ENCODE measurements around the gene UTS2R. TPM values are rescaled to one million over a fixed set of nuclear protein-coding genes. Genes with fewer than 3 reads are reported as not detected.

Gene UTS2R
- total RNA-seq, 1 donor from 2014 or later, result not detected

GRCh38 chr17:82339634-82340580, 31.7 kb upstream of the UTS2R start:
- H3K27me3 ChIP-seq (ENCODE audit: low read depth), result no peaks in the 10 kb centered on the region
- no peaks in the 10 kb centered on the region for H3K36me3 ChIP-seq
- H3K9me3 ChIP-seq, result no peaks in the 10 kb centered on the region
- ATAC-seq (peak; percentile 20 to 76), DNase-seq (peak; percentile 67)
- peaks cover 23% of the 10 kb centered on the region for H3K4me1 ChIP-seq
- peak overlapping the region; percentile 34 for H3K4me3 ChIP-seq
- TF ChIP-seq CTCF (IDR thresholded peaks at IDR 0.05), result no peak
- H3K27ac ChIP-seq, result peak overlapping the region; percentile 69
- intact Hi-C loops (cut with DNase I), result no loop called here

GRCh38 chr17:82342361-82343079, 29.0 kb upstream of the UTS2R start:
- ATAC-seq (no peak), DNase-seq (no peak)
- intact Hi-C loops (cut with DNase I), result no loop called here
- no peak for TF ChIP-seq CTCF (IDR thresholded peaks at IDR 0.05)
- no peaks in the 10 kb centered on the region for H3K36me3 ChIP-seq
- no peaks in the 10 kb centered on the region for H3K9me3 ChIP-seq
- H3K27ac ChIP-seq, result no peak overlapping the region
- H3K4me3 ChIP-seq, result no peak overlapping the region
- H3K27me3 ChIP-seq (ENCODE audit: low read depth), result no peaks in the 10 kb centered on the region
- peaks cover 10% of the 10 kb centered on the region for H3K4me1 ChIP-seq

GRCh38 chr17:82343560-82343959, 28.0 kb upstream of the UTS2R start:
- no peak for TF ChIP-seq CTCF (IDR thresholded peaks at IDR 0.05)

GRCh38 chr17:82344175-82344907, 27.2 kb upstream of the UTS2R start:
- Histone ChIP-seq H3K36me3 (no peaks in the 10 kb centered on the region), H3K4me3 (no peak overlapping the region), H3K27me3 (ENCODE audit: low read depth) (no peaks in the 10 kb centered on the region), H3K9me3 (no peaks in the 10 kb centered on the region), H3K27ac (peak overlapping the region; percentile 24), H3K4me1 (peaks cover 3% of the 10 kb centered on the region)
- peak in 1 of 2 donors; percentile 40 for ATAC-seq
- no peak for DNase-seq
- intact Hi-C loops (cut with DNase I), result no loop called here
- no peak for TF ChIP-seq CTCF (IDR thresholded peaks at IDR 0.05)

More at GRCh38 chr17:82343560-82343959, 28.0 kb upstream of the UTS2R start:
- H3K27me3 ChIP-seq (ENCODE audit: low read depth), result no peaks in the 10 kb centered on the region
- H3K4me1 ChIP-seq, result peaks cover 10% of the 10 kb centered on the region
- H3K4me3 ChIP-seq, result no peak overlapping the region
- H3K9me3 ChIP-seq, result no peaks in the 10 kb centered on the region
- no peak overlapping the region for H3K27ac ChIP-seq
- DNase-seq, result no peak
- no peaks in the 10 kb centered on the region for H3K36me3 ChIP-seq
- intact Hi-C loops (cut with DNase I), result no loop called here
- no peak for ATAC-seq
